ENCODE measurements around the gene SELENOV.
A peak's percentile ranks its signal among the peaks of the same experiment; 100 is the strongest.

SELENOV gene

DNA sequence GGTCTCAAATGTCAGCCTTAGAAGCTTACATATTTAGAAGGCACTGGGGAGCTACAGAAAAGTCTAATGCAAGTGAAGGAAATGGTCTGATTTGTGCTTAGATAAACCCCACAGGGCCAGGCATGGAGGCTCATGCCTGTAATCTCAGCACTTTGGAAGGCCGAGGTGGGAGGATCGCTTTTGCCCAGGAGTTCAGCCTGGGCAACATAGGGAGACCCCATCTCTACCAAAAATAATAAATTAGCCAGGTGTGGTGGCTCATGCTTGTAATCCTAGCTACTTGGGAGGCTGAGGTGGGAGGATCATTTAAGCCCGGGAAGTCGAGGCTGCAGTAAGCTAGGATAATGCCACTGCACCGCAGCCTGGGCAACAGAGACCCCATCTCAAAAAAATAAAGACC is 18.9 kb upstream of the SELENOV start:
- no peak for DNase-seq

DNA sequence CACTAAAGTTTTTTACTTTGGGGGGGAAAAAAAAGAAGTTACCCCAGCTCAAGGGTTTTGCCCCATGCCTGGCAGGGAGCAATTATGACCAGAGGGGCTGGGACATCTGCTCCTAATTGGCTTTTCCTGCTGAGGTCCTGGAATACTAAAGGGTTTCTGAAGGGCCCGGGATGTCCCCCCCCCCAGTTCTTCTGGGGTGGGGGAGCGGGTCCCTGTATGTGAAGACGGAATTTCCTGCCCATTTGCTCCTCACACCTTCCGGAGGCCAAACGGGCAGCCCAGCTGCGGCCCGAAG is 17.3 kb upstream of the SELENOV start:
- DNase-seq: no peak

DNA sequence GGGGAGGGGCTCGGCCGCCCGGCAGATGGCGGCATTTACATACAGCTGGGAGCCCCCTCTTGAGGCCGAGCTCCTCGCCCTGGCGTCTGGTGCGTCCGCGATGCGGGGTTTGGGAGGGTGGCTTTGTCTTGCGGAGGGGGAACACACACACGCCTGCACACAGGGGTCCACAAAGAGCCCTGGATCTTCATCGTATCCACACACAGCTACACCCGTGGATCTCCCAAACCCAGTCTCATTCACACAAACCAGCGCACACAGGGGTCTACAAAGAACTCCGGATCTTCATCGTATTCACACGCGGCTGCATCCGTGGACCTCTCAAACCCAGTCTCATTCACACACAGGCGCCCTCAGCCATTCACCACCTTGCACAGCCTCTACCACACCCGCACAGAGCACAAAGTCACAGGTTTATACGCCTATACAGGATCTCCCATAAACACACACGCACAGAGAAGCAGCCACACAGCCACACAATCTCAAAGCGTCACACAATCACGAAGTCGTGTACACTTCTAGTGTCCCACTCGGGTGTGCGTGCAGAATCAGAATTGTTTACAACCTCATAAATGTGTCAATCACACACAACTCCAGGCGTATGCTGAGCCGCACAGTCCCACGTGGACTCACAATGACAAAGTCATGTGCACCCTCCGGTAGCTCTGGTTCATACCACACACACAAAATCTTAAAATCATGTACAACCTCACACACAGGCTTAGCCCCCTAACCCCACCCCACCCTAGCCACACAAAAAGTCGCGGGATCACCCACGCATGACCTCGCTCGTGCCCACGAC is 16.7 kb upstream of the SELENOV start:
- peak; percentile 100 for DNase-seq

DNA sequence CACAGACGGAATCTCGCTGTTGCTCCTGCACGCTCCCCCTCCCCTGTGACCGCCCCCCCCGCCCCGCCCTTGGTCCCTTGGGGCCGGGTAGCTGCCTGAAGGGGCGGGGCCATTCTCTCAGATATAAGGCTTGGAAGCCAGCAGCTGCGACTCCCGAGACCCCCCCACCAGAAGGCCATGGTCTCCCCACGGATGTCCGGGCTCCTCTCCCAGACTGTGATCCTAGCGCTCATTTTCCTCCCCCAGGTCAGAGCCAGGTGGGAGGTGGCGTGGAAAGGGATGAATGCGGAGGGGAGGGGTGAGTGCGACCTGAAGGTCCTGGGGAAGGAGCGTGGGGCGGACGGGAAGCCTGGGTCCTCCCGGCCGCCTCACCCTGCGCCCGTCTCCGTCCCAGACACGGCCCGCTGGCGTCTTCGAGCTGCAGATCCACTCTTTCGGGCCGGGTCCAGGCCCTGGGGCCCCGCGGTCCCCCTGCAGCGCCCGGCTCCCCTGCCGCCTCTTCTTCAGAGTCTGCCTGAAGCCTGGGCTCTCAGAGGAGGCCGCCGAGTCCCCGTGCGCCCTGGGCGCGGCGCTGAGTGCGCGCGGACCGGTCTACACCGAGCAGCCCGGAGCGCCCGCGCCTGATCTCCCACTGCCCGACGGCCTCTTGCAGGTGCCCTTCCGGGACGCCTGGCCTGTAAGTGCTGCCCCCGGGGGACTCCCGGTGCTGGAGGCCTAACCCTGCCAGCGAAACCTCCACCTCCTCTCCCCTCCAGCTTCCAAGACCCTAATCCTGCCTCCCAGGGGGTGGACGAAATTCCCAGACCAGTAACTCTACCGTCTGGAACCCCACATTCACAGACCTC is 15.9 kb upstream of the SELENOV start, which contains the start of gene DLL3:
DLL3 (plus strand) TSS at position 150 of the 845 bp plus-strand sequence; CDS start at position 178, 28 bp downstream.
- peak; percentile 95 for DNase-seq

DNA sequence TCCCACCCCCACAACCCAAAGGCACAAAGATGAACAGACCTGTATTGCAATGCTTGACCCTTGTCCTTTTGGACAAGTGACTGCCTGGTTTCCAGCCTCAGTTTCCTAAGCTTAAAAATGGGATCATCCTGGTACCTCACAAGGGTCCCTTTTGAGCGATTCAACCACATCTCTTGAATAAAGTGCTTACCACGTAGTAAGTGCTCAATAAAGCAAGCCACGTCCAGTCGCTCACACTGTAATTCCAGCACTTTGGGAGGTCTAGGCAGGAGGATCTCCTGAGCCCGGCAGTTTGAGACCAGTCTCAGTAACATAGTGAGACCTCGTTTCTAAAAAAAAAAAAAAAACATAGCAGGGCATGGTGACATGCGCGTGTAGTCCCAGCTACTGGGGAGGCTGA is 15.0 kb upstream of the SELENOV start:
- no peak for DNase-seq

DNA sequence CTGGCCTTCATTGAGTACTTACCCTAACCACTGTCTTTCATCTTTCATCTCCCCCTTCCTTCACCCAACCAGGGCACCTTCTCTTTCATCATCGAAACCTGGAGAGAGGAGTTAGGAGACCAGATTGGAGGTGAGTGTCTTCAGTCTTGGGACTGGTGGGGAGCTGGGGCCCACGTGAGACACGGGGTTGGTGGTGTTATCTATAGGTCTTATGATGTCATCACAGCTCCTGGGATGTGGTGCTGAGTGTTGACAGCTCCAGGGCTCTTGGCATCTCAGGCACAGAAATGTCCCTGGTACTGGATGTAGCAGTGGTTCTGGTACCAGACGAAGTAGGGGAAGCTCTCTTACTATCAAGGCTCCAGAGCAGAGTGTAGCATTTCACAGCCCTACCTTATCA is 14.4 kb upstream of the SELENOV start:
- no peak for DNase-seq

DNA sequence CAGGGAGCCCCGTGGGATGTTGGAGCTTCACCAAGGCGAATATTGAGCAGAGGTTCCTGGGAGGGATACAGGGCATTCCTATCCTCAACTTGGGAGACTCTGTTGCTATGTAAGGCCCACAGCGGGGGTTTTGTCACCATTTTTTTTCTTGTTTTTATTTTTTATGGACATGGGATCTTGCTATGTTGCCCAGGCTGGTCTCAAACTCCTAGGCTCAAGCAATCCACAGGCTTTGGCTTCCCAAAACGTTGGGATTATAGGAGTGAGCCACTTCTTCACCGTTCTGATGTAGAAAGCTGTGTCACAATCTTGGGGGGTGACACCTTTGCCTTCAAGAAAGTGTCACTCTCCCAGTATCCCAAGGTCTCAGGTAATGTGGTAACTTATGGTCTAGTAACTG is 13.6 kb upstream of the SELENOV start:
- no peak for DNase-seq

DNA sequence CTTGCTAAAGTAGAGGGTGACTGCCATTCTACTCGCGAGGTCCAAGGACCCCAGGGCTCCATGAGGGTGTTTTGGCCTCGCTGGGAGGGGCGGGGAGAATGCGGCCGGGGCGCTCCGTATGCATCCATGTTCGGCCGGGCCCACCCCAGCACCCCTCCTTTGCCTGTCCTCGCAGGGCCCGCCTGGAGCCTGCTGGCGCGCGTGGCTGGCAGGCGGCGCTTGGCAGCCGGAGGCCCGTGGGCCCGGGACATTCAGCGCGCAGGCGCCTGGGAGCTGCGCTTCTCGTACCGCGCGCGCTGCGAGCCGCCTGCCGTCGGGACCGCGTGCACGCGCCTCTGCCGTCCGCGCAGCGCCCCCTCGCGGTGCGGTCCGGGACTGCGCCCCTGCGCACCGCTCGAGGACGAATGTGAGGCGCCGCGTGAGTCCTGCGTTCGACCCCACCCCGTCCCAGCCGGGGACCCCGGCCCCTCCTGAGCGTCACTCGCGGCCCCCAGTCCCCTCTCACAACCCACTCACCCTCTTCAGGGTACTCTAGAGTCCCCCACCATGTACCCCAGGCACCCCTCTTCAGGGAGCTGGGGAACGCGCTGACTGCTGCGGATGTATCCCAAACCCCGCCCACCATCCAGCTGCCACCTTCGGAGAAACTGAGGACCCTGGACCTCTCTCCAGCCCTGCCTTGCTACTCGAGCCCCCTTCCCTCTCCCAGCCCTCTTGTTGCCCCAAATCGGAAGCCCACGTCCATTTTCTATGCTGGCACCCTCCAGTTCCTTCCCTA is 12.1 kb upstream of the SELENOV start:
- no peak for DNase-seq

DNA sequence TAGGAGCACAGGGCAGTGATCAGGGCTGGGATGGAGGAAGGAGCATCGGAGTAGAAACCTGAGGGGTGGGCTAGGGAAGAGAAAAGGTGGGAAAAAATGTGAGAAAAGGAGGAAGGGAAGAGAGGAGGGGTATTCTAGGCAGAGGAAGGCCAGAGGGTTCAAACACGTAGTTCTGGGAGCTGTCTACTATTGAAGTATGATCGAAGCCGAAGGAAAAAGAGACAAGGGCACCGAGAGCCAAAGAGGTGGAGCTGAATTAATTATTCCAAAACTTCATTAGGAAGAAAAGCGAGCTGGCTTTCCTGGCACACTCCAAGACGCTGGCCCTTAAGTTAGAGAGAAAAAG is 8.4 kb upstream of the SELENOV start:
- no peak for DNase-seq

DNA sequence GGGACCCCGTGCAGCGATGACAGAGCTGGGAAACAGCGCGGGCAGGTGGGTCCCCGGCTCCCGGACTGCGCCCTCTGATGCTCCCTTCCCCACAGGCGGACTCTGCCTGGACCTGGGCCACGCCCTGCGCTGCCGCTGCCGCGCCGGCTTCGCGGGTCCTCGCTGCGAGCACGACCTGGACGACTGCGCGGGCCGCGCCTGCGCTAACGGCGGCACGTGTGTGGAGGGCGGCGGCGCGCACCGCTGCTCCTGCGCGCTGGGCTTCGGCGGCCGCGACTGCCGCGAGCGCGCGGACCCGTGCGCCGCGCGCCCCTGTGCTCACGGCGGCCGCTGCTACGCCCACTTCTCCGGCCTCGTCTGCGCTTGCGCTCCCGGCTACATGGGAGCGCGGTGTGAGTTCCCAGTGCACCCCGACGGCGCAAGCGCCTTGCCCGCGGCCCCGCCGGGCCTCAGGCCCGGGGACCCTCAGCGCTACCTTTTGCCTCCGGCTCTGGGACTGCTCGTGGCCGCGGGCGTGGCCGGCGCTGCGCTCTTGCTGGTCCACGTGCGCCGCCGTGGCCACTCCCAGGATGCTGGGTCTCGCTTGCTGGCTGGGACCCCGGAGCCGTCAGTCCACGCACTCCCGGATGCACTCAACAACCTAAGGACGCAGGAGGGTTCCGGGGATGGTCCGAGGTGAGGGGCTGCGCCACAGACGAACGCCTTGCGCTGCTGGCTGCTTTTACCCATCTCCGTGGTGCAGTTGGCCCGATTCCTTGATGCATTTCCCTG is 7.8 kb upstream of the SELENOV start:
- DNase-seq: peak; percentile 78

DNA sequence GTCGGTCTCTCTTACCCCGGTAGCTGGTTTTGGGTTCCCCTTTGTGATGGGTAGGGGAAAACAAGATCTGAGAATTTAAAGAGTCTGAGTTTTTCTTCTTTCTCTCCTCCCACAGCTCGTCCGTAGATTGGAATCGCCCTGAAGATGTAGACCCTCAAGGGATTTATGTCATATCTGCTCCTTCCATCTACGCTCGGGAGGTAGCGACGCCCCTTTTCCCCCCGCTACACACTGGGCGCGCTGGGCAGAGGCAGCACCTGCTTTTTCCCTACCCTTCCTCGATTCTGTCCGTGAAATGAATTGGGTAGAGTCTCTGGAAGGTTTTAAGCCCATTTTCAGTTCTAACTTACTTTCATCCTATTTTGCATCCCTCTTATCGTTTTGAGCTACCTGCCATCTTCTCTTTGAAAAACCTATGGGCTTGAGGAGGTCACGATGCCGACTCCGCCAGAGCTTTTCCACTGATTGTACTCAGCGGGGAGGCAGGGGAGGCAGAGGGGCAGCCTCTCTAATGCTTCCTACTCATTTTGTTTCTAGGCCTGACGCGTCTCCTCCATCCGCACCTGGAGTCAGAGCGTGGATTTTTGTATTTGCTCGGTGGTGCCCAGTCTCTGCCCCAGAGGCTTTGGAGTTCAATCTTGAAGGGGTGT is 7.1 kb upstream of the SELENOV start:
- peak; percentile 70 for DNase-seq

DNA sequence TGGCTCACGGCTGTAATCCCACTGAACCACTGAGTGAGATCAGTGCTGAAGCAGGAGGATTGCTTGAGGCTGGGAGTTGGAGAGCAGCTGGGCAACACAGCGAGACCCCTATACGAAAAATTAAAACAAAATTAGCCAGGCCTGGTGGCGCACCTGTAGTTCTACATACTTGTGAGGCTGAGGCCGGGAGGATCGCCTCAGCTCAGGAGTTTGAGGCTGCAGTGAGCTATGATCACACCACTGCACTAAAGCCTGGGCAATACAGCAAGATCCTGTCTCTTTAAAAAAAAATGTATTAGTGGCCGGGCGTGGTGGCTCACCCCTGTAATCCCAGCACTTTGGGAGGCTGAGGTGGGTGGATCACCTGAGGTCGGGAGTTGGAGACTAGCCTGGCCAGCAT is 6.3 kb upstream of the SELENOV start:
- DNase-seq: no peak

DNA sequence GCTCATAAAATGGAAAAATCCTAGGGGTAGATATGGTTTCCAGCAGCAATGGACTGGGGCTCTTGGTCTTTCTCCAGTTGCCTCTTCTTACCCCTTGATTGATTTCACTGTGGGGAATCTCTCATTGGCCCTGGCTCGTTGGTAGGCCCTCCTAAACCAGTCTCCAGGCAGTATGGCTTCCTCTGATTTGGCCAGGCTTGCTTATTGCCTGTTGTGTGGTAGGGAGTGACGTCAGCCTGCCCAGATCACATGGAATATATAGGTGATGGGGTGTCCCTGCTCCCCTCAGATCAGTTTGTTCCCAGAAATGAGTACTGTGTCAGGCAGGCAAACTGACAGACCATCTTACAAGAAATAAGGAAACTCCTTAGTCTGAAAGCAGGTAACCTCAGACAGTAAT is 5.7 kb upstream of the SELENOV start:
- DNase-seq: no peak

DNA sequence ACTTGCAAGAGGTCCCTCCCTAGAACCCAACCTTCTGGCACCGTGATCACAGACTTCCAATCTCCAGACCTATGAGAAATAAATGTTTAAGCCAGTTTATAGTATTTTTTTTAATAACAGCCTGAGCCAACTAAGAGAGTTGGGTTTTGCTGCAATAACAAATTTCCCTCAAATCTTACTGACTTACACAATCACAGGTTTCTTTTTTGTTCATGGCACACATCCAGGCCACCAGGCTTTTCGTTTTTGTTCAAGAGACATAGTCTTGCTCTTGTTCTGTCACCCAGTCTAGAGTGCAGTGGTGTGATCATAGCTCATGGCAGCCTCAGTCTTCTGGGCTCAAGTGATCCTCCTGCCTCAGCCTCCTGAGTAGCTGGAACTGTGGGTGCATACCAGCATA is 2.0 kb upstream of the SELENOV start:
- no peak for DNase-seq

DNA sequence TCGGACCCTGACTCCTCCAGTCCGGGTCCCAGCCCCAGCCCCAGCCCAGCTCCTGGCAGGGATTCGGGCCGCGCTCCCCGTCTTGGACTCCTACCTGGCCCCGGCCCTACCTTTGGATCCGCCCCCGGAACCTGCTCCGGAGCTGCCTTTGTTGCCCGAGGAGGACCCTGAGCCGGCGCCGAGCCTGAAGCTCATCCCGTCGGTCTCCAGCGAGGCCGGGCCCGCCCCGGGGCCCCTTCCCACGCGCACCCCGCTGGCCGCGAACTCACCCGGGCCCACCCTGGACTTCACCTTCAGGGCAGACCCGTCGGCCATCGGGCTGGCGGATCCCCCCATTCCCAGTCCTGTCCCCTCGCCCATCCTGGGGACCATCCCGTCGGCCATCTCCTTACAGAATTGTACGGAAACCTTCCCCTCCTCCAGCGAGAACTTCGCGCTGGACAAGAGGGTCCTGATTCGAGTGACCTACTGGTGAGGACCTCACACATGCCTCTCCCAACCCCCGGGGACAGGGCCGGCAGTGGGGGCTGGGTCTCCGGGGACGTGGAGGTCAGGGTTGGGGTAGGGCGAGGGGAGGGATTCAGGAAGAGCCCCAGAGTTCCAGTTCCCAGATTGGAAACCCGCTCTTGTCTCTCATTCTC is 732 bp downstream of the SELENOV start:
- no peak for DNase-seq

DNA sequence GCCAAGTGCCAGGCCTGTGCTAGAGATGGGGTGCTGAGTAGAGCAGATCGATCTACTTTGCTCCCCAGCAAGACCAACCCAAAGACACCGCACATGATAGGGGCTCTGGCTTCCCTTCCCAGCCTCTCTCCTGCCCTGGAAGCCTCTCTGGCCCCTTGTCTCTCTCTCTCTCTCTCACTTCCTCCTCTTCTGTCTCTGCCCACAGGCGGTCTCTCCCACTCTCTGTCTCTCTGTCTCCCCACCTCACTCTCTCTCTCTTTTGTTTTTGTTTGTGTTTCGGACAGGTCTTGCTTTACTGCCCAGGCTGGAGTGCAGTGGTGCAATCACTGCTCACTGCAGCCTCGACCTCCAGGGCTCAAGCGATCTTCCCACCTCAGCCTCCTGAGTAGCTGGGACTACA is 1.3 kb downstream of the SELENOV start:
- DNase-seq: no peak

DNA sequence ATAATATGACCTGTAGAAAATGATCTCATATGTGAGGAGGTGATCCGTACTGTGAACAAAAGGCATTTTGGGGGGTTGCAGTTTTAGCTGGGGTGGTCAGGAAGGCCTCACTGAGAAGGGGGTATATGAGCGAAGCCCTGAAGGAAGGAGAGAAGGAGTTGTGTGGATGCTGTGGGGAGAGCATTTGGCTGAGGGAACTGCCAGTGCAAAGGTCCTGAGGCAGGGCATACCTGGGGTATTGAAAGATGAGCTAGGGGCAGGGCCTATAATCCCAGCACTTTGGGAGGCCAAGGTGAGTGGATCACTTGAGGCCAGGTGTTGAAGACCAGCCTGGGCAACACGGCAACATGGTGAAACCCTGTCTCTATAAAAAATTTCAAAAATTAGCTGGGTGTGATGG is 2.5 kb downstream of the SELENOV start:
- no peak for DNase-seq

DNA sequence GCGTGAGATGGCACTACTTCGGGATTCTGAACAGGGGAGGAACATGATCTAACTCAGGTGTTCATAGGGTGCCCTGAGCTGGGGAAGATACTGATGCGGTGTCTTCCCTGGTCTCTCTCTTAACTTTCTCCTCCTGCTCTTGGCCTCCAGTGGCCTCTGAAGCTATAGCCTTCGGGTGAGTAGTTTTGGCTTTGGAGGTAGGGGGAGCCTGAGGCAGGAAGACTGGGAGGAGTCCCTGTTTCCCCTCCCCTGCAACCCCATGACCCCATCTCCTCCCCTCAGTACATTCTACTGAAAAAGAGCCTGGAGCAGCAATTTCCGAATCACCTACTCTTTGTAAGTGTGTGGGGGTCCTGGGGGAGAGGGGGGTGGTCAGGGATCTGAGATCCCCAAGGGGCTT is 3.5 kb downstream of the SELENOV start:
- DNase-seq: no peak

DNA sequence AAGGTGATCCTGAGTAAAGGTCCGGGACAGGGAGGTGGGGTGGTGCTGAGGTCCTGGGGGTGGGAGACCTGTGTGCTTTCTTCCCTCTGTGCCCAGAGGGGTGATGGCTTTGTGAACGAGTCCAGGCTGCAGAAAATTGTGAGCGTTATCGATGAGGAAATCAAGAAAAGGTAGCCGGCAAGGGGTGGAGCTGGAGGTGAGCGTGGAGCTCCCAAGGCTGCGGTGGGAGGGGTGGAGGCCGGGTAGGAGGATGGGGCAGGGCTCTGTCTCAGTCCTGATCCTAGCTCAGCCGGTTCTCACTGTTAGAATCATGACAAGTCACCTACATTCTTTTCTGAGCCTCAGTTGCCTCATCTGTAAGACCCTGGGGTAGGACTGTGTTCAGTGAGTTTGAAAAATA is 4.0 kb downstream of the SELENOV start:
- peak; percentile 95 for DNase-seq

DNA sequence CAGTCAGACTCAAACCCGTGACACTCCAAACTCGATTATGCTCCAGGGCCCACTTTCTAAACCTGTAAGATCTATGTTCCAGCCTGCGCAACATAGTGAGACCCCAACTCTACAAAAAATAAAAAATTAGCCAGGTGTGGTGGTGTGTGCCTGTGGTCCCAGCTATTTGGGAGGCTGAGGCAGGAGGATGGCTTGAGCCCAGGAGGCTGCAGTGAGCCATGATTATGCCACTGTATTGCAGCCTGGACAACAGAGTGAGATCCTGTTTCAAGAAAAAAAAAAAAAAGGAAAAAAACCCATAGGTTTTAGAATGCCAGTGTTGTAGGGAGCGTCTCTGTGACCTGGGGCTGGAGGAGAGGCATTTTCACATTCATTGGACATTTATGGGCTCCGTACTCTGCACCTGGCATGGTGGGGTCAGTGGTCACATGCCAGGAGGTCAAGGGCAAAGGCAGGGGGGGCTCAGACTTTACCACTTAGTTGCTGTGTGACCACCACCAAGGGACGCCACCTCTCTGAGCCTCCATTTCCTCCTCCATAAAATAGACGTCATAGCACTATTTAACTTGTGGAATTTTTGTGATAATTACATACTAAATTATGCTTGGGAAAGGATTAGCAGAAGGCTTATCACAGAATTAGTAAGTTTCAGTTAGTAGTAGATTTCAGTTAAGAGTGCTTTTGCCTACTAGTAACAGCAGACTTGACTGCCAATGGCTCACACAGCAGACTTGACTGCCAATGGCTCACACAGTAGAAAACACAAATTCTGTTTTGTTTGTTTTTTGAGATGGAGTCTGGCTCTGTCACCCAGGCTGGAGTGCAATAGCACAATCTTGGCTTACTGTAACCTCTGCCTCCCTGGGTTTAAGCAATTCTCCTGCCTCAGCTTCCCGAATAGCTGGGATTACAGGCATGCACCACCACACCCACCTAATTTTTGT is 5.9 kb downstream of the SELENOV start:
- no peak for DNase-seq

DNA sequence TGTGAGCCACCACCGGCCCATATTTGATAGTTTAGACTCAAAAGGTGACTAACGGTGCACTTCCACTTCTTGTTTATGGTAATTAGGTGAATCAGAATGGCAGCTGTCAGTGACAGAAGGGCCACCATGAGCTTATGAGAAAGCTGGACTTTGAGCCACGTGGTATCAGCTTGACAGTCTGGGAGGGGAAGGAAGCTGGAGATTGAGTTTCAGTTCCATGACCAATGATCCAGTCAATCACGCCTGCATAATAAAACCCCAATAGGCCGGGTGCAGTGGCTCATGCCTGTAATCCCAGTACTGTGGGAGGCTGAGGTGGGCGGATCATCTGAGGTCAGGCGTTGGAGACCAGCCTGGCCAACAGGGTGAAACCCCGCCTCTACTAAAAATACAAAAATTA is 9.6 kb downstream of the SELENOV start:
- DNase-seq: no peak
